Ishikawa (cell line): Measurements from ENCODE around the gene CCDC13.

Experiments
- CEBPB ChIP-seq: IDR thresholded peaks from 2 replicates; pipeline ENCODE4 v1.6.1; 2012
- CREB1 ChIP-seq: IDR thresholded peaks from 2 replicates; pipeline ENCODE4 v1.6.1; 2012; ENCODE audit warnings: low read depth
- EGR1 ChIP-seq: IDR thresholded peaks from 2 replicates; pipeline ENCODE4 v1.6.1; 2012
- EP300 ChIP-seq: IDR thresholded peaks from 2 replicates; pipeline ENCODE4 v1.6.1; 2012; ENCODE audit warnings: borderline replicate concordance
- FOXM1 ChIP-seq: IDR thresholded peaks from 2 replicates; pipeline ENCODE4 v1.6.1; 2012; ENCODE audit warnings: low read depth, borderline replicate concordance
- NFIC ChIP-seq: IDR thresholded peaks from 2 replicates; pipeline ENCODE4 v1.6.1; 2012
- RAD21 ChIP-seq: IDR thresholded peaks from 2 replicates; pipeline ENCODE4 v1.6.1; 2012; ENCODE audit warnings: low read depth
- TAF1 ChIP-seq: IDR thresholded peaks from 2 replicates; pipeline ENCODE4 v1.6.1; 2012; ENCODE audit warnings: low read depth, mild to moderate bottlenecking
- TCF12 ChIP-seq: IDR thresholded peaks from 2 replicates; pipeline ENCODE4 v1.6.1; 2012; ENCODE audit warnings: low read depth
- TEAD4 ChIP-seq: IDR thresholded peaks from 2 replicates; pipeline ENCODE4 v1.6.1; 2012
- YY1 ChIP-seq: IDR thresholded peaks from 2 replicates; pipeline ENCODE4 v1.6.1; 2012; ENCODE audit warnings: low read depth
- ZBTB7A ChIP-seq: IDR thresholded peaks from 2 replicates; pipeline ENCODE4 v1.6.1; 2012; ENCODE audit warnings: low read depth
- TF ChIP-seq, protein P1 (sequence below): IDR thresholded peaks from 2 replicates; pipeline ENCODE4 v1.6.1; 2012; ENCODE audit warnings: low read depth, mild to moderate bottlenecking
- TF ChIP-seq, protein P2 (sequence below): IDR thresholded peaks from 2 replicates; pipeline ENCODE4 v1.6.1; 2012
- TF ChIP-seq, protein P3 (sequence below): IDR thresholded peaks from 2 replicates; pipeline ENCODE4 v1.6.1; 2012

CCDC13 gene

DNA sequence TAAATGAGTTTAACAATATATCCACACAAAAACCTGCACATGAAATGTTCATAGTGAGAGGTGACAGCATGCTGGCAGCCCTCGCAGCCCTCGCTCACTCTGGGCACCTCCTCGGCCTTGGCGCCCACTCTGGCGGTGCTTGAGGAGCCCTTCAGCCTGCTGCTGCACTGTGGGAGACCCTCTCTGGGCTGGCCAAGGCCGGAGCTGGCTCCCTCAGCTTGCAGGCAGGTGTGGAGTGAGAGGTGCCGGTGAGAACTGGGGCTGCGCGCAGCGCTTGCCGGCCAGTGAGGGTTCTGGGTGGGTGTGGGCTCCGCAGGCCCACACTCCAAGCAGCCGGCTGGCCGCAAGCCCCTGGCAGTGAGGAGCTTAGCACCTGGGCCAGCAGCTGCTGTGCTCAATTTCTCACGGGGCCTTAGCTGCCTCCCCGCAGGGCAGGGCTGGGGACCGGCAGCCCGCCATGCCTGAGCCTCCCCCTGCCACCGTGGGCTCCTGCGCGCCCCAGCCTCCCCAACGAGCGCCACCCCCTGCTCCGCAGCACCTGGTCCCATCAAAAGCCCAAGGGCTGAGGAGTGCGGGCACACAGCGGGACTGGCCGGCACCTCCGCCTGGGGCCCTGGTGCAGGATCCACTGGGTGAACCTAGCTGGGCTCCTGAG lies 3.4 kb downstream of the CCDC13 start:
- no peak for TF ChIP-seq CEBPB
- TF ChIP-seq TCF12: no peak
- TF ChIP-seq CREB1: no peak
- TF ChIP-seq TAF1: no peak
- TF ChIP-seq, protein P1, sequence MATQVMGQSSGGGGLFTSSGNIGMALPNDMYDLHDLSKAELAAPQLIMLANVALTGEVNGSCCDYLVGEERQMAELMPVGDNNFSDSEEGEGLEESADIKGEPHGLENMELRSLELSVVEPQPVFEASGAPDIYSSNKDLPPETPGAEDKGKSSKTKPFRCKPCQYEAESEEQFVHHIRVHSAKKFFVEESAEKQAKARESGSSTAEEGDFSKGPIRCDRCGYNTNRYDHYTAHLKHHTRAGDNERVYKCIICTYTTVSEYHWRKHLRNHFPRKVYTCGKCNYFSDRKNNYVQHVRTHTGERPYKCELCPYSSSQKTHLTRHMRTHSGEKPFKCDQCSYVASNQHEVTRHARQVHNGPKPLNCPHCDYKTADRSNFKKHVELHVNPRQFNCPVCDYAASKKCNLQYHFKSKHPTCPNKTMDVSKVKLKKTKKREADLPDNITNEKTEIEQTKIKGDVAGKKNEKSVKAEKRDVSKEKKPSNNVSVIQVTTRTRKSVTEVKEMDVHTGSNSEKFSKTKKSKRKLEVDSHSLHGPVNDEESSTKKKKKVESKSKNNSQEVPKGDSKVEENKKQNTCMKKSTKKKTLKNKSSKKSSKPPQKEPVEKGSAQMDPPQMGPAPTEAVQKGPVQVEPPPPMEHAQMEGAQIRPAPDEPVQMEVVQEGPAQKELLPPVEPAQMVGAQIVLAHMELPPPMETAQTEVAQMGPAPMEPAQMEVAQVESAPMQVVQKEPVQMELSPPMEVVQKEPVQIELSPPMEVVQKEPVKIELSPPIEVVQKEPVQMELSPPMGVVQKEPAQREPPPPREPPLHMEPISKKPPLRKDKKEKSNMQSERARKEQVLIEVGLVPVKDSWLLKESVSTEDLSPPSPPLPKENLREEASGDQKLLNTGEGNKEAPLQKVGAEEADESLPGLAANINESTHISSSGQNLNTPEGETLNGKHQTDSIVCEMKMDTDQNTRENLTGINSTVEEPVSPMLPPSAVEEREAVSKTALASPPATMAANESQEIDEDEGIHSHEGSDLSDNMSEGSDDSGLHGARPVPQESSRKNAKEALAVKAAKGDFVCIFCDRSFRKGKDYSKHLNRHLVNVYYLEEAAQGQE: no peak
- TF ChIP-seq, protein P2, sequence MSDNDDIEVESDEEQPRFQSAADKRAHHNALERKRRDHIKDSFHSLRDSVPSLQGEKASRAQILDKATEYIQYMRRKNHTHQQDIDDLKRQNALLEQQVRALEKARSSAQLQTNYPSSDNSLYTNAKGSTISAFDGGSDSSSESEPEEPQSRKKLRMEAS: no peak
- TF ChIP-seq ZBTB7A: no peak
- TF ChIP-seq YY1: no peak
- no peak for TF ChIP-seq EGR1
- TF ChIP-seq, protein P3, sequence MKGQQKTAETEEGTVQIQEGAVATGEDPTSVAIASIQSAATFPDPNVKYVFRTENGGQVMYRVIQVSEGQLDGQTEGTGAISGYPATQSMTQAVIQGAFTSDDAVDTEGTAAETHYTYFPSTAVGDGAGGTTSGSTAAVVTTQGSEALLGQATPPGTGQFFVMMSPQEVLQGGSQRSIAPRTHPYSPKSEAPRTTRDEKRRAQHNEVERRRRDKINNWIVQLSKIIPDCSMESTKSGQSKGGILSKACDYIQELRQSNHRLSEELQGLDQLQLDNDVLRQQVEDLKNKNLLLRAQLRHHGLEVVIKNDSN: no peak
- no peak for TF ChIP-seq NFIC
- no peak for TF ChIP-seq TEAD4
- TF ChIP-seq RAD21: no peak
- TF ChIP-seq FOXM1: no peak
- TF ChIP-seq EP300: no peak

DNA sequence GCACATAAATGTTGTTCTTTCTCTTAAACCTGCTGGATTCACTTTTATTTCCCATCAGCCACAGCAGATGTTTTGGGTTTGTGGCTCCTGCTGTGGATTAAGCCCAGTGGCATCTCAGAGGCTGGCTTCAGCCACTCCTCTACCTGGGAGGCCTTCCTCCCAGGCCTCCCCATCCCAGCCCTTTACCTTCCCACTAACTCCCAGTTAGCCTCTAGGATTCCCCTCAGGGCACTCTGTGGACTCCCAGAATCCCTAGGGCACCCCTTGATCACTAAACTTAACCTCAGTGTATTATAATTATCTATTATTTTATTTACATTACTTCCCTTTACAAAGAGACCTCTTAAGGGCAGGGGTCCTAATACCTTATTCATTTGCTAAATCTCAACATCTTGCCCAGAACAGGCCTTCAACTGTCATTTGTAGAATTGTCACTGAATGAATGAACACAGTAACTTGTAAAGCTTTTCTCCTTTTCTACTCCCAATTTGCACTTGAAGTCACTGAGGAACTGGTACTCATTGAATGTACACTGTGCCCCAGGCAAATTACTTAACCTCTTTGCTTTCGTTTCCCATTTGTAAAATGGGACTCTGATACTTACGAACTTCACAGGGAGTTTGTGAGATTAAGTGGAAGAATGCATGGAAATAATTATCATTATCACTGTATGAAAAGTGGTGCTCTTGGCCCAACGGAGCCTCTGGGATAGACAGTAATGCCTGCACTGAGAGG lies 8.3 kb downstream of the CCDC13 start:
- TF ChIP-seq RAD21: no peak
- no peak for TF ChIP-seq TCF12
- TF ChIP-seq TEAD4: no peak
- no peak for TF ChIP-seq FOXM1
- no peak for TF ChIP-seq YY1
- no peak for TF ChIP-seq EP300
- TF ChIP-seq, protein P1: no peak
- TF ChIP-seq CREB1: no peak
- TF ChIP-seq, protein P2: no peak
- TF ChIP-seq ZBTB7A: no peak
- TF ChIP-seq TAF1: no peak

DNA sequence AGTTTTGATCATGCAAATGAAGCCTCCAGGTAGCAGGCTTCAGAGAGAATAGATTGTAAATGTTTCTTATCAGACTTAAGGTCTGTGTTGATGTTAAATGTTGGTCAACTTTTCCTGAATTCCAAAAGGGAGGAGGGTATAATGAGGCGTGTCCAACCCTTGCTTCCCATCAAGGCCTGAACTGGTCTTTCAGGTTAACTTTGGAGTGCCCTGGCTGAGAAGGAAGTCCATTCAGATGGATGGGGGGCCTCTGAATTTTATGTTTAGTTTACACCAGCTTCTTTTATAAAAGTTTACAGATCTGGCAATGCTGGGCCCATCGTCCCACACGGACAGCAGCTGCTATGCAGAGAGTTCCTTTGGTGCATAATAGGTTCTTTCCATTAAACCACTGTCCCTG lies 8.9 kb downstream of the CCDC13 start:
- TF ChIP-seq FOXM1 (no peak), NFIC (no peak), EGR1 (no peak), YY1 (no peak), EP300 (no peak), ZBTB7A (no peak), RAD21 (no peak)
- TF ChIP-seq, protein P3: no peak

DNA sequence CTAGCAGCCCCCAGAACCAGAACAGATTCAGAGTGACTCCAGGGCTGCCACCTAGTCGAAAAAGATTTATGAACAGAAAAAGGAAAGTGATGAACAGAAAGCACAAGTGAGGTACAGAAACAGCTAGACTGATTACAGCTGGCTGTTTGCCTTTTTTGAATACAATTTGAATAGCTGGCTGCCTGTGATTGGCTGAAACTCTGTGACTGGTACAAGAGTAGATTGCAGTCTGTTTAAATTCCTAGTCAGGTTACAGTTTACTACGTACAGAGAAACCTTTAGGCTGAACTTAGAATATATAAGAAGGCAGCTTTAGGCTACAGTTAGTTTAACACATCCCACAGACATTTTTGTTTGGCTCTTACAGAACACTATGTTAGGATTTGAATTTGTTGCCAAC lies 10.0 kb downstream of the CCDC13 start:
- peak; percentile 71 for TF ChIP-seq FOXM1
- no peak for TF ChIP-seq TEAD4
- TF ChIP-seq, protein P1: no peak
- TF ChIP-seq, protein P2: no peak
- TF ChIP-seq NFIC: no peak
- no peak for TF ChIP-seq CREB1
